ENCODE data around the gene SELENON. TPM values are rescaled to one million over a fixed set of nuclear protein-coding genes. Genes with fewer than 3 reads are reported as not detected.

SELENON gene
- total and polyA plus RNA-seq, 2 experiments from 2014 or later = 26.7 to 37.7 TPM

DNA sequence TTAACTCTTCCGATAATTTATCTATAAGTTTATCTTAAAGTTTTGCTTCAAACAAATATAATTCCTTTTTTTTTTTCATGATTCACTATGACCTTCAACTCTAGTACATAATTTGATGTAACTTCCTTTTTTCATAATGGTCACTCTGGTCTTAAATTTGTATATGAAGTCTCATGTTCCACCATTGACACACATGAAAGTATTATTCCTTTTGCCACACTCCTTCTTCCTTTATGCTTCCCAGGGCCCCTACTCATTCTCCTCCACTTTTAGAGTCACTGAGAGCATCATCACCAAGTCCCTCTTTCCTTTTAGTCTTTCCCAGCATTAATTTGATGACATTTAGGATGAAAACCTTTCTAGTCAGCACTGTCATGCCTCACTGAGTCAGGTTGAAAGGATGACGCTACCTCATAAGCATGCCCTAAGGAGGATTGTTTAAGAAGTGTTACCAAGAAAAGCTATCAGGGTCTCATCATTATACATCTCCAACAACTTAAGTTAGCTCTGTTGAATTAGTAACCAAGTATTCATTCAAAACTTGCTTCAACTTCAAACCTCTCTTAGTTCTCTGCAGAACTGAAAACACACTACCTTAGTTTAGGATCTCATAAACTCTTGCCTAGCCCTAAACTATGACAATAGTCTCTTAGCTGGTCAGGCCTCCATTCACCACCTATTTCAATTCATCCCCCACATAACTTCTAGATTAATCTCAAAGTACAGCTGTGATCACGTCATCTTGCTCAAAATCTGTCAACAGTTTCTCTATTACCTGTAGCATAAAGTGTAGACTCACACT lies 44.7 kb downstream of the SELENON start:
- TF ChIP-seq EZH2 (IDR thresholded peaks at IDR 0.05; ENCODE audit: borderline replicate concordance) = no peak
- TF ChIP-seq EZH2phosphoT487 (IDR thresholded peaks at IDR 0.05; ENCODE audit: low read depth, severe bottlenecking, unreplicated experiment) = no peak
- TF ChIP-seq, protein P1, sequence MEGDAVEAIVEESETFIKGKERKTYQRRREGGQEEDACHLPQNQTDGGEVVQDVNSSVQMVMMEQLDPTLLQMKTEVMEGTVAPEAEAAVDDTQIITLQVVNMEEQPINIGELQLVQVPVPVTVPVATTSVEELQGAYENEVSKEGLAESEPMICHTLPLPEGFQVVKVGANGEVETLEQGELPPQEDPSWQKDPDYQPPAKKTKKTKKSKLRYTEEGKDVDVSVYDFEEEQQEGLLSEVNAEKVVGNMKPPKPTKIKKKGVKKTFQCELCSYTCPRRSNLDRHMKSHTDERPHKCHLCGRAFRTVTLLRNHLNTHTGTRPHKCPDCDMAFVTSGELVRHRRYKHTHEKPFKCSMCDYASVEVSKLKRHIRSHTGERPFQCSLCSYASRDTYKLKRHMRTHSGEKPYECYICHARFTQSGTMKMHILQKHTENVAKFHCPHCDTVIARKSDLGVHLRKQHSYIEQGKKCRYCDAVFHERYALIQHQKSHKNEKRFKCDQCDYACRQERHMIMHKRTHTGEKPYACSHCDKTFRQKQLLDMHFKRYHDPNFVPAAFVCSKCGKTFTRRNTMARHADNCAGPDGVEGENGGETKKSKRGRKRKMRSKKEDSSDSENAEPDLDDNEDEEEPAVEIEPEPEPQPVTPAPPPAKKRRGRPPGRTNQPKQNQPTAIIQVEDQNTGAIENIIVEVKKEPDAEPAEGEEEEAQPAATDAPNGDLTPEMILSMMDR (IDR thresholded peaks at IDR 0.05; ENCODE audit: poor library complexity) = no peak
- H3K4me3 ChIP-seq = no peak overlapping the region
- H3K4me1 ChIP-seq (ENCODE audit: insufficient read depth) = no peaks in the 10 kb centered on the region
- no peaks in the 10 kb centered on the region for H4K20me1 ChIP-seq (ENCODE audit: insufficient read depth, poor library complexity, severe bottlenecking)
- no peaks in the 10 kb centered on the region for H3K79me2 ChIP-seq
- no peak overlapping the region for H3K27ac ChIP-seq
- no peak overlapping the region for H3K4me2 ChIP-seq
- 97% methylated on average over 3 of the region's 3 CpGs for WGBS (ENCODE audit: low lambda C conversion rate, missing lambda C conversion rate)
- H3K9me2 ChIP-seq (replicated peaks; ENCODE audit: insufficient read depth) = no peaks in the 10 kb centered on the region
- no peak for DNase-seq (ENCODE audit: low spot score)
- H2AFZ ChIP-seq = no peak overlapping the region
- H3K27me3 ChIP-seq = no peaks in the 10 kb centered on the region
- no peaks in the 10 kb centered on the region for H3K9me3 ChIP-seq (ENCODE audit: low read depth)
- no peaks in the 10 kb centered on the region for H3K36me3 ChIP-seq (replicated peaks; ENCODE audit: insufficient read depth, low read depth)

DNA sequence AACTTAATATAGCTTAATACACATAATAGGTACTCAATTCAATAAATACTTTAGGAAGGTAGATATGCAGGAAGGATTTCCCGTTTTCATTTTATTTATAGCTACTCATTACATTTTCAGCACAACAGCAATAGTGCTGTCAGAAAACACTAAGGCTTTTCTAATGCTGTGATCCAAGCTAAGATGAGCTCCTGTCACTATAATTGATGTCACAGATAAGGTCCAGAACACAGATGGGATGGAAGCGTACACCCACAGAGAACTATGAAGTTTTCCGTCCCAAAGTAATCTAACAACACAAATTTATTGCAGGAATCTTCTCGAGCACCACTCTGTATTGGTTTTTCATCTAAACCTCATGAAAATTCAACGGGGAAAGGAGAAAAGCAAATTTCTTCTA lies 45.7 kb downstream of the SELENON start:
- no peak for DNase-seq (ENCODE audit: low spot score)
- Histone ChIP-seq H3K4me1 (ENCODE audit: insufficient read depth) (no peaks in the 10 kb centered on the region), H3K79me2 (no peaks in the 10 kb centered on the region), H3K27ac (no peak overlapping the region), H3K9me3 (ENCODE audit: low read depth) (no peaks in the 10 kb centered on the region), H3K36me3 (replicated peaks; ENCODE audit: insufficient read depth, low read depth) (no peaks in the 10 kb centered on the region), H3K9me2 (replicated peaks; ENCODE audit: insufficient read depth) (no peaks in the 10 kb centered on the region), H4K20me1 (ENCODE audit: insufficient read depth, poor library complexity, severe bottlenecking) (no peaks in the 10 kb centered on the region), H2AFZ (no peak overlapping the region), H3K27me3 (no peaks in the 10 kb centered on the region), H3K4me2 (no peak overlapping the region), H3K4me3 (no peak overlapping the region)
- 69% methylated on average over 5 of the region's 5 CpGs for WGBS (ENCODE audit: low lambda C conversion rate, missing lambda C conversion rate)
- no peak for TF ChIP-seq EZH2 (IDR thresholded peaks at IDR 0.05; ENCODE audit: borderline replicate concordance)
- TF ChIP-seq EZH2phosphoT487 (IDR thresholded peaks at IDR 0.05; ENCODE audit: low read depth, severe bottlenecking, unreplicated experiment) = no peak
- TF ChIP-seq, protein P1 (IDR thresholded peaks at IDR 0.05; ENCODE audit: poor library complexity) = no peak

GRCh38 chr1:25847929-25848328 lies 47.9 kb downstream of the SELENON start:
- H3K27me3 ChIP-seq = no peaks in the 10 kb centered on the region
- H3K9me2 ChIP-seq (replicated peaks; ENCODE audit: insufficient read depth) = no peaks in the 10 kb centered on the region
- no peak overlapping the region for H3K4me2 ChIP-seq
- WGBS (ENCODE audit: low lambda C conversion rate, missing lambda C conversion rate) = 51% methylated on average over 4 of the region's 4 CpGs
- H3K4me3 ChIP-seq = no peak overlapping the region
- H3K27ac ChIP-seq = no peak overlapping the region
- H2AFZ ChIP-seq = no peak overlapping the region
- no peaks in the 10 kb centered on the region for H3K9me3 ChIP-seq (ENCODE audit: low read depth)
- DNase-seq (ENCODE audit: low spot score) = no peak
- no peaks in the 10 kb centered on the region for H3K36me3 ChIP-seq (replicated peaks; ENCODE audit: insufficient read depth, low read depth)
- TF ChIP-seq EZH2phosphoT487 (IDR thresholded peaks at IDR 0.05; ENCODE audit: low read depth, severe bottlenecking, unreplicated experiment) (no peak), EZH2 (IDR thresholded peaks at IDR 0.05; ENCODE audit: borderline replicate concordance) (no peak)
- TF ChIP-seq, protein P1 (IDR thresholded peaks at IDR 0.05; ENCODE audit: poor library complexity) = no peak
- H3K4me1 ChIP-seq (ENCODE audit: insufficient read depth) = no peaks in the 10 kb centered on the region
- H4K20me1 ChIP-seq (ENCODE audit: insufficient read depth, poor library complexity, severe bottlenecking) = no peaks in the 10 kb centered on the region
- no peaks in the 10 kb centered on the region for H3K79me2 ChIP-seq

Measured in hepatocyte (in vitro differentiated cells).